NCI-H187 (cell line): Measurements from ENCODE around the gene TMEM115.
"Not testable (repeated sequence)": the region's sequence is repeated elsewhere in the genome, so short reads cannot be mapped to it uniquely, and the experiment has no call there.

Source experiments
- DNase-seq, 2 experiments: peaks; one replicate each; lab custom pipeline; 2025; lab: John Stamatoyannopoulos, UW

The TMEM115 gene

DNA sequence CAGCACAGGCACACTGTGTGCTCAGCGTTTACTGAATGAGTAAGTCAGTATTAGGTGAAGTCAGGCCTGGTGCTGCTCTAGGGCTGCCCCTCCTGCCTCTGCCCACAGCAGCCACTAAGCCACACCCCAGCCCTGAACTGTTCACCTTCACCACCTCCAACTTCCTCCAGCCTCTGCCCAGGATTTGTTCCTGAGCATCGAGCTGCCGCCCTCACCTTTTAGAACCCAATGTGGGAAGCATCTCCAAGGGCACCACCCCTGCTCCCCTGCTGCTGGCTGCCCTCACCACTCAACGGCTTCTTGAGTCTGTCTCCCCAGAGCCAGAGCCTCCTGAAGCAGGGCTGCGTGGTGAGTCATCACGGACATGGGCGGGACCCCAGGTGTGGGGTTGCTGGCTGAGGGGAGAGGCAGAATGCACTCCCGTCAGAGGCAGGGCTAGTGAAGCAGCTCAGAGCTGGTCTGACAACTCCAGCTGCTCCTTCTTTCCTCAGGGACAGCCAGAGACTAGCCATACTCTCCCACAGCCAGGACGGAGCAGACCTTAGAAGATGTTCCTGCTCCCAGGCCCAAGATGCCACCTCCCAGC, 42.6 kb downstream of the TMEM115 start:
- DNase-seq = peak in 1 of 2 experiments; percentile 11

DNA sequence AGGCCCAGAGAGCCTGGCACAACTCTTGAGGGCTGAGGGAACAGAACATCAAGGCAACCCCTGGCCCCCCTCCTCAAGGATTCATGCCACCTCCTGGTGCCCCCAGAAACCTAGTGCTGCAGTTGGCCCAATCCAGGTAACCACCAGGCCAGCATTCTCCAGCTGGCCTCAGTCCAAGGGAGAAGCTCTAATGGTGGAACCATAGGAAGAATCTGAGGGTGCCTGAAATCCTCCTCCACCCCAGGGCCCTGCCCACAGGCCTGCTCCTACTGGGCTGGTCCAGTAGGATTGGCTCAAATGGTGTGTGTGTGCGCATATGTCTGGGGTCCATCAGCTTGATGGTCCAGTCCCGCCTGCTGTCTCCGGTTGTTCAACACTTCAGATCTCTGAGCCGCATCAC, 44.5 kb downstream of the TMEM115 start:
- no peak for DNase-seq

DNA sequence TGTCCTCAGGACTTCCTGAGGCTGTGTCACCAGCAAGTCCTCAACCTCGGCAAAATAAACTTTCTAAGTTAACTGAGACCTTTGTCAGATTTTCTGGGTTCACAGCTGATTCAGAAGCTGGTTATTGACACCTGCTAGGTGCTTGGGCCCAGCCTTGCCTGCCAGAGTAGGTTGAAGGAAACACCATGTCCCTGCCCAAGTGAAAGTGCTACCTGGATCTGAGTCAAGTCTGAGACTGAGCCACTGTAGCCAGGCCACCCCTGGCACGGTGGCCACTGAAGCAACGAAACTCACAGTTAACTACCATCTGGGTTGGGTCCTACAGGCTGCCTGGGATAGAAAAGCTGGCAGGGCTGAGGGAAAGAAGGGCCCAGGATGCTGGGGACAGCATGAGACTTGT, 45.0 kb downstream of the TMEM115 start:
- no peak for DNase-seq

DNA sequence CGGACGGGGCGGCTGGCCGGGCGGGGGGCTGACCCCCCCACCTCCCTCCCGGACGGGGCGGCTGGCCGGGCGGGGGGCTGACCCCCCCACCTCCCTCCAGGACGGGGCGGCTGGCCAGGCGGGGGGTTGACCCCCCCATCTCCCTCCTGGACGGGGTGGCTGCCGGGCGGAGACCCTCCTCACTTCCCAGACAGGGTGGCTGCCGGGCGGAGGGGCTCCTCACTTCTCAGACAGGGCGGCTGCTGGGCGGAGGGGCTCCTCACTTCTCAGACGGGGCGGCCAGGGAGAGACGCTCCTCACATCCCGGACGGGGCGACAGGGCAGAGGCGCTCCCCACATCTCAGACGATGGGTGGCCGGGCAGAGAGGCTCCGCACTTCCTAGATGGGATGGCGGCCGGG, 47.3 kb downstream of the TMEM115 start:
- not testable (repeated sequence) for DNase-seq
